DMS 273 treated with DMSO at 0.1 percent for 48 hours (cell line): ENCODE data around the gene CENPX.

ENCODE experiments used
- DNase-seq: peaks from one replicate; lab custom pipeline; 2025; lab: John Stamatoyannopoulos, UW

Gene CENPX

GRCh38 chr17:82012261-82012639 is 10.4 kb downstream of the CENPX start:
- DNase-seq: no peak

- DNase-seq: no peak
Measured at GRCh38 chr17:82011617-82012187, 11.0 kb downstream of the CENPX start.

DNA sequence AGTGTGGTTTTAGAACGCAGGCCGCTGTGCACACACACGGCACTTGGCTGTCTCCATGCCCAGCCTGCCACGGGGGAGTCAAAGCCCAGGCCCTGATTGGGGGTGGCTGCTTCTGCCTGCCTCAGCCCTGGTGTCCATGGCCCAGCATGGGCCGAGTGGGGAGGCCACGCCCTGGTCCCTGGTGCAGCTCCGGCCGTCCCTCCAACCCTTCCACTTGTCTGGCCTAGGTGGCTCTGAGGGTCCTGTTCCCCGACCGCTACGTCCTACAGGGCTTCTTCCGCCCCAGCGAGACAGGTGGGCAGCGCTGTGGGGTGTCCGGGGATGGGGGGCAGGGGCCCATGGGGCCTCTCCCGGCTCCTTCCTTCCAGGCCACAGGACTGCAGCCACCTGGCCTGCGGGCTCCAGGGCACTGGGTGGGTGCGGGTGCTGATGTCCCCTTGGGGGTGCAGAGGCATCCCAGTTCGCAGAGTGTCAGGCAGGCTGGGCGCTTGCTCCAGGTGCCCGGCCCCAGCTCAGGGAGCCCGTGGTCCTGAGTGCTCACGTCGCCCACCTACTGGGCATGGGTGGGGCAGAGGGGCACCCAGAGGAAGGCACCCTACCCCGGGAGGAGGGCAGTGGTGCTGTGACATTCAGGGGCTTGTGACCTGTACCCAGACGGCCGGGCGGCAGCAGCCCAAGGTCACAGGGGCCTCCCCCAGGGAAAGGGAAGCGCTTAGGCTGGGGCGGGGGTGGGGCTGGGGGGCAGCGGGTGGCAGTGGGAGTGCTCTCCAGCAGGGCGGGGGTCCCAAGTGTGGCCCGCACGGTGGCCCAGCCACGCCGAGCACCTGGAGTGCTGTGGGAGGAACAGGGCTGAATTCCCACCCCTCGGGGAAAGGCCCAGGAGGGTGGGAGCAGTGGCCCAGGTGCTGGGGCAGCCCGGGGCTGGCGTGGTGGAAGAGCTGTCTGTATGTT is 11.8 kb downstream of the CENPX start:
- no peak for DNase-seq

- no peak for DNase-seq
Measured at GRCh38 chr17:82009413-82009812, 13.3 kb downstream of the CENPX start.

- no peak for DNase-seq
Measured at GRCh38 chr17:82008941-82009405, 13.7 kb downstream of the CENPX start.

DNA sequence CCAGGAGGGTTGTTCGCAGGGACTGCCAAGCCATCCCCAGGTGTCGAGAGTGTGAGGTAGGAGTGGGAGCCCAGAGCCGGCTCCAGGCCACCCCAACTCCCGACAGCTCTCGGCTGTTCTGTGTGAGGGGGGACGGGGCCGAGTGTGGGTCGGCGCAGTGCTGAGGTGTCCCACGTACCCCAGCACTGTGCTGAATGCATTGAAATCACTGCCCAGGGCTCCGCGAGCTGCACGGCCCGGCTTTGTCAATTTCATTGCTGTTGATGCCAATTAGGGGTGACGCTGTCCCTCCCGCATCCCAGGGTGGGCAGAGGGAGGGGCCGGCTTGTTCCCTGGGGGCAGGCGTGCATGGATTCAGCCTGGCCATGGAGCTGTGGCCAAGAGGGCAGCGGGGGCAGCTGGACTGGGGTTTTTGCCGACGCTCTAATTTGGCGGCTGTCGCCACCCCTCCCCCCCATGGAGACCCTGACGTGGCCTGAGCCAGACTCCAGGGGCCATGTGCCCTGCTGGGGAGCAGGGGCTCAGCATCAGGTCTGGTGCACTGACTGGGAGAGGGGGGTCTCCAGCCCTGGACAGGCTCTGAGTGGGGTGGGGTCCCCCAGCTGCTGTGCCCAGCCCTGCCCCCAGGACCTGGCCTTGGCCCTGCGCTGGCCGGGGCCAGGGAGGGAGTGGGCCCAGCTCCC is 14.3 kb downstream of the CENPX start:
- DNase-seq: no peak

DNA sequence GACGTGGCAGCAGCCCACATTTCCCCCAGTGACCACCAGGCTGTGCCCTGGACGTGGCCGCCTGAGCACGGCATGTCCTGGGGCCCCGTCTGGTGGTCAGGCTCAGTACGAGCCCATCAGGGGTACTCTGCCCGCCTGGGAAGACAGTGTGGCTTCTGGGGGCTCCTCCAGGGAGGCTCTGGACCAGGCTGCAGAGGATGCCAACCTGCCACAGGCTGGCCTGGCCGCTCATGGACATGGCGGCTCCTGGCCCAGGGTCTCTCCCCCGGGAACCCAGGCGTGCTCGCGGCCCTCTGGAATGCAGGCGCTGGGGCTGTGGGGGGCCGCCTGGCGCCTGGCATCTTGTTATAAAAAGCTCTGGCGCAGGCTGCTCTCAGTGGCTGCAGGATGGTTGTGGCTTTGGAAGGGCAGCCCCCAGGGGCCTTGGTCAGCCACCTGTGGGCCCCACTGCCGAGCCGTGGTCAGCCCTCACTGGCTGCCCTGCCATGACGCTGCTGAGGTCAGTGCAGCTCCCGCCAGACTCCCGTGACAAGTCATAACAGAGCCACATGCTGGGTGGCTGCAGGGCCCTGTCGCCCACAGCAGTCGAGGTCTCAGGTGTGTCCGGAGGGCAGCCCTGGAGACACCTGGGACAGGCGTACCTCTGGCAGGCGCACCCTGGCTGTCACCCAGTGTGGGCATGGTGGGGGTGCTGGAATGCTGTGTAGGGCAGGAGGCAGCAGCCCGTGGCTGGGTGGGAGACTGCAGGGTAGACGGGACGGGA is 15.0 kb downstream of the CENPX start:
- DNase-seq: no peak

- DNase-seq: no peak
Measured at GRCh38 chr17:82007228-82007494, 15.5 kb downstream of the CENPX start.

DNA sequence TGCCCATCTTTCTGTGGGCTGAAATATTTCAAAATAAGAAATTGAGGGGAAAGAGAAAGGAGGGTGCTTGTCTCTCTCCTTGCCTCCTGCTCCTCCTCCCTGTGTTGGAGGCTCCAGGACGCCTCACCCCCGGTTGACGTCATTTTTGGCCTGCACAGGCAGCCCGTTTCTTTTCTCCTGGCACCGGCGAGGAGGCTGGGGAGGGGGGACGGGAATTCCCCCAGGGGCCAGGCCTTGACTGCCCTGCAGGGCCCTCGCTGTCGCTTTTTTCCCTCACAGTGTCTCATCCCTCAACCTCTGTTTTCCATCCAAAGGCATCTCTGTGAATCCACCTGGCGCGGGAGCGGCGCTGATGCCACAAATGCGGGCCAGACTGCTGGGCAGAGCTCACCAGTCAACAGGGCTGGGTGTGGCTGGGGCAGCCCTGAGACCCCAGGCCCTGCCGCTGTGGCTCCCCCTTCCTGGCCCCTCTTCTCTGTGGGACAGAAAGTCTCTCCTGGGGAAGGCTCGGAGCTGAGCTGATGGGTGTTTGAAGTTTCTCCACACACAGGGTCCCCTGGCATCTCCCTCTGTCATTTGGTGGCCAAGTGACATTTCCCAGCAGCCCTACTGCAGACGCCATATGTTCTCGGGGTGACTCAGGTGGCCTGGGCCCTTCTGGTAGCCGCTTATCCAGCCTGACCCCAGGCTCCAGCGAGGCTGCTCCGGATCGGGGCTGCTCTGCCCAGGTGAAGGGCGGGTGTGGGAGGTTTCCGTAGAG is 16.0 kb downstream of the CENPX start:
- no peak for DNase-seq

DNA sequence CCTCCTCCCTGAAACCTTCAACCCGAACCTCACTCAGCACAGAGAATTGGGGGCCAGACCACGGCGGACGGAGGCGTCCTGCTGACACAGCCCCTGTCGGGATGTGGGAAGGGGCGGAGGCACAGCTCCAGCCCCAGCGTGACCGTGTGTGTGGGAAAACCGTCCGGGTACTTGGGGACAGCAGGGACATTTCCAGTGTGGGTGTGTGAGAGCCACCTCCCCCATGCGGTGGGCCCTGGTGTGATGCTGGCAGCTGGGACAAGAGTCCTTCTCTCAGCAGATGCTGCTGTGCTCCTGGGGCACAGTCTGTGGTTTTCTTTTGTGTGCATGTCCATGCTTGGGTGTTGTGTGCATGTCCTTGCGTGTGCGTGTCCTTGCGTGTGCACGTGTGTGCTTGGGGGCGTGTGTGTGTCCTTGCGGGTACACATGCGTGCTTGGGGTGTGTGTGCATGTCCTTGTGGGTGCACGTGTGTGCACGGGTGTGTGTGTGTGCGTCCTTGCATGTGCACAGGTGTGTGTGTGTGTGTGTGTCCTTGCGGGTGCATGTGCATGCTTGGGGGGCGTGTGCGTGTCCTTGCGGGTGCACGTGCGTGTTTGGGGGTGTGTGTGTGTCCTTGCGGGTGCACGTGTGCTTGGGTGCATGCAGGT is 16.9 kb downstream of the CENPX start:
- no peak for DNase-seq

DNA sequence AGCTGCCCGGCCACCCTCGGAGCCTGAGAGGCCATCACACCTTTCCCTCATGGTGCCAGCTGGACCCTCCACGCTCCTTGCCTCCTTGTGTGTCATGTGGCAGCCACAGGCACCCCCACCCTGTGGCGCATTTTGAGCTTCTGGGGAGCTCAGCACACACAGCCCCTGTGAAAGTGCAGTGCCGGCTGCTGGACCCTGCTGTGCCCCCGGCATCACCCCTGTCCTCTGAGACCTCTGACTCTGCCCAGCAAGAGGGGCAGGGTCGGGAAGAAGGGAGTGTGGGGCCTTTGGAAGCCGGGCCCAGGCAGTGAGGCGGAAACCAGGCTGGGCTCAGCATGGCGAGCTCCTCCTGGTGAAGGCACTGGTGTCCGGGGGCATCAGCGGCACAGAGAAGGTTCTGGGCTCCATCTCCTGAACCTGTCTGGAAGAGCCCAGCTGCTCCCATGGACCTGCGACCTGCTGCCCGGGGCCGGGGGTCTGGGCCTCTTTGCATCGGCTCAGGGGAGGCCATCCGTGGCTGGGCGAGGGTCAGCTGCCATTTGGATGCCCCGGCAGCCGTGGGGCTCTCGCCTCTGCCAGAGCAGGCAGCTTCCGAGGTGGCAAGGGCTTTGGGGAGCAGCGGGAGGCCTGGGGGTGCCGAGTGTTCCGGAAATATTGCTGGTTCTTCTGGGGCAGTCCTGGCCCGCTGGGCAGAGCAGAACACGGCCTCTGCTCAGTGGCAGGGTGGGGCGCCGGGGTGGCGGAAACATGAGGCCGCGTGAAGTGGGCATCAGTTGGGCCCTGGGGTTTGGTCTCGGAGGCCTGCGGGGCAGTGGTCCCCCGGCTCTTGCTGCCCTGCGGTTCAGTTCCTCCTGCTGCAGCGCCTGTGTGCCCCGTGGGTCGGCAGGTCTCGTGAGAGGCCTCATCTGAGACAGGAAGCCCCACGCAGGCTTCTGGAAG is 17.9 kb downstream of the CENPX start:
- no peak for DNase-seq

DNA sequence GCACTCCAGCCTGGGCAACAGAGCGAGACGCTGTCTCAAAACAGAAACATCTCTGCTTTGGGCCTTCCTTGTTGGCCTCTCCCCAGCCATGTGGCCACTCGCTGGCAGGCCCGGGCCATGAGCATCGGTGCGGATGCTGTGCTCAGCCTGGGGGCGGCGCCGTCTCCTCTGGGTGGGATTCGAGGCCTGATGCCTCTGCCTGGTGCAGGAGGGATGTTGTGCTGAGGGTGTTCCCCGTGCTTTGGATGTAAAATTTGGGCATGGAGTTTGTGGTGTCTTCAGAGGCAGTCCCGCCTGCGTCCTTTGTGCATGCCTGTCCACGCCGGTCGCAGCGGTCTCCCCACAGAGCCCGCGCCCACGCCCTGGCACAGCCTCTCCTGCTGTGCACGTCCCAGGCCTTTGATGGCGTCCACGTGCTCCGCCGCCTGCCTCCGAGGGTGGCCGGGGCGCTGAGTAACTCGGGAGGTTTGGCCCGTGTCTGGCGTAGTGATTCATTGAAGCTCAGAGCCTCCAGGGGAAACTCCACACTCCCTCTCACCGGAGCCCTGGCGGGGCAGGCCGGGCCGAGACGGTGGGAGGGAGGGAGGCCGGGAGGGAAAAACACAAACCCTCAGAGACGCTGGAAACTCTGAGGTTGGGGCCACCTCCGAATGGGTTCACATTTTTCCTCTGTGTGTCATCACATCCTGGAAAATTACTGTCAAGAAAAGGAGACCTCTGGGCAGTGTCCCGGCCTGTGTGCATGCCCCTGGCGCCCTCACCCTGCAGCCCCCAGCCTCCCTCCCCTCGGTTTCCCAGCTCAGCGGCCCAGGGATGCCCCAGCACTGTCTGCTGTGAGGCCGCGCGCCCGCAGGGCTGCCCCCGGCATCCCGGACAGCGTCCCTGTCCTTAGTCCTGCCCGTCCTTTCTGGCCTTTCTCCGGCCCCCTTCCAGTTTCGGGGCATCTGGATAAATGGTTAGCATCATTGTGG is 19.0 kb downstream of the CENPX start:
- no peak for DNase-seq

DNA sequence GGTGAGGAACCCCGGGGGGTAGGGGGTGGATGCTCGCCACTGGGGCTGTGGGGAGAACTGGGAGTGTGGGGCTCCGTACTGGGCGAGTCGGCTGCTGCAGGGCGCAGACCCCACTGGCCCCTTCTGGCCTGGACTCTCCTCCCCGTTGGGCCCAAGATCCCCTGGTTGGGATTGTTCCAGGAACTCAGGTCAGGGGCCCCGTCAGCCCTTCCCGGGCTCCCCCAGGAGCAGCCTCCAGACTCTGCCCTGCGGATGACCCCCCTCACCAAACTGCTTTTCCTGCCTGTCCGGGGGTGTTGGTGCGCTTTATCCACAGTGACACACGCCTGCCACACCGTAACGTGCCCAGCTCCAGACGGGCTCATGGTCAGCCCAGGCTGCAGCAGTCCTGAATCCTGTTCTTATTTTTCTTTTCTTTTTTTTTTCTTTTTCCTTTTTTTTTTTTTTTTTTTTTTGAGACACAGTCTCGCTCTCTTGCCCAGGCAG is 21.1 kb downstream of the CENPX start:
- DNase-seq: no peak

GRCh38 chr17:82000803-82001570 is 21.7 kb downstream of the CENPX start:
- DNase-seq: no peak

- no peak for DNase-seq
Measured at GRCh38 chr17:81999976-82000802, 22.5 kb downstream of the CENPX start.

- no peak for DNase-seq
Measured at GRCh38 chr17:81999587-81999975, 23.1 kb downstream of the CENPX start.
